ENCODE measurements around the gene FAM76B. TPM values are rescaled to one million over a fixed set of nuclear protein-coding genes. Genes with fewer than 3 reads are reported as not detected.
A peak's percentile ranks its signal among the peaks of the same experiment; 100 is the strongest.

FAM76B gene
- total and polyA plus RNA-seq, 9 of the 15 experiments (the other 6 are each of a cell fraction or from before 2014, with no cell fraction given) = 22.5 to 60.0 (median 35.0) TPM

DNA sequence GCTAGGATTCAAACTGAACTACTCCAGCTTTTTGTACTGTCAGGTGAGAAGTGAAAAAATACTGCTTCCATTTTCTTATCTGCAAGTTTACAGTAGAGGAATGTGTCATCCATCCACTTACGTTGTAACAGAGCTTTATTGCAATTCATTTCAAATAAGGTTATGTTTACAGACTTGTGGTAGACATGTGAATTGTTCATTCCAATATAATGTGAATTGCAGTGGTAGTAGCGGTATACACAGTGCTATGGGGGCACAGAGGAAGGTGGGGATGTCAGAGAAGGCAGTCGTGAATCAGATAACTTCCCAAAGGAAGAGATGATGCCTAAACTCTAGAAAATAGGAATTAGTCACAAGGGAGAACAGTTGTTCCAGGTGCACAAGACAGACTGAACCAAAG lies 43.2 kb upstream of the FAM76B start:
- Histone ChIP-seq H4K20me1 (replicated peaks; ENCODE audit: control insufficient read depth, insufficient read depth, low read length) (no peaks in the 10 kb centered on the region), H3K79me2 (ENCODE audit: control insufficient read depth, insufficient read depth, low read length) (no peaks in the 10 kb centered on the region), H3K4me1 (replicated peaks in 1 of 2; ENCODE audit: control insufficient read depth in 2 of 2, insufficient read depth in 2 of 2, low read length in 2 of 2) (no peaks in the 10 kb centered on the region), H3K9ac (ENCODE audit: insufficient read depth in 1 of 2, low read depth in 2 of 2, low read length in 2 of 2) (no peak overlapping the region), H2AFZ (ENCODE audit: low read depth, low read length) (no peak overlapping the region), H3K4me3 (no peak overlapping the region), H3K9me1 (ENCODE audit: control insufficient read depth, insufficient read depth, low read length) (no peaks in the 10 kb centered on the region), H3K27ac (ENCODE audit: extremely low read depth, low read depth, low read length) (no peak overlapping the region), H3K4me2 (ENCODE audit: insufficient read depth, low read length) (no peak overlapping the region), H3K36me3 (ENCODE audit: control insufficient read depth, insufficient read depth, low read length) (peaks cover 89% of the 10 kb centered on the region), H3K27me3 (ENCODE audit: control insufficient read depth in 2 of 2, insufficient read depth in 2 of 2, low read length in 2 of 2) (no peaks in the 10 kb centered on the region), H3K9me3 (replicated peaks; ENCODE audit: control insufficient read depth, insufficient read depth, low read depth, low read length) (no peaks in the 10 kb centered on the region)
- in situ Hi-C loops (cut with MboI) = no loop called here
- WGBS (ENCODE audit: insufficient coverage, low coverage, missing lambda C conversion rate) = 79% methylated on average over 3 of the region's 3 CpGs
- ATAC-seq (no peak), FAIRE-seq (no peak), DNase-seq (ENCODE audit: extremely low read depth in 1 of 4, low spot score in 3 of 4) (no peak)
- CTCF ChIA-PET (ENCODE audit: low intra/inter-chr PET ratio) = no interaction called here
- TF ChIP-seq CEBPG (CRISPR knock-in tag; IDR thresholded peaks at IDR 0.05) (no peak), CEBPG (tag; conservative IDR thresholded peaks at IDR 0.05 in 1 of 2, IDR thresholded peaks at IDR 0.05 in 1 of 2) (peak in 1 of 2 experiments; percentile 62; a peak in 1 of 4 replicates), MCM7 (IDR thresholded peaks at IDR 0.05) (no peak), KAT7 (CRISPR knock-in tag; IDR thresholded peaks at IDR 0.05; ENCODE audit: borderline replicate concordance) (no peak), SREBF1 (IDR thresholded peaks at IDR 0.05; ENCODE audit: borderline replicate concordance, low read depth, low read length) (no peak)
- intact Hi-C loops (cut with micrococcal nuclease) = no loop called here
- POLR2A ChIA-PET = interaction anchor here (0.5 to 0.6 kb wide), 2 partner anchors 13 to 26 kb away, joined by 3 read pairs; no protein-coding TSS in a partner anchor
- BruUV-seq (replicated peaks) = no TSS peak

DNA sequence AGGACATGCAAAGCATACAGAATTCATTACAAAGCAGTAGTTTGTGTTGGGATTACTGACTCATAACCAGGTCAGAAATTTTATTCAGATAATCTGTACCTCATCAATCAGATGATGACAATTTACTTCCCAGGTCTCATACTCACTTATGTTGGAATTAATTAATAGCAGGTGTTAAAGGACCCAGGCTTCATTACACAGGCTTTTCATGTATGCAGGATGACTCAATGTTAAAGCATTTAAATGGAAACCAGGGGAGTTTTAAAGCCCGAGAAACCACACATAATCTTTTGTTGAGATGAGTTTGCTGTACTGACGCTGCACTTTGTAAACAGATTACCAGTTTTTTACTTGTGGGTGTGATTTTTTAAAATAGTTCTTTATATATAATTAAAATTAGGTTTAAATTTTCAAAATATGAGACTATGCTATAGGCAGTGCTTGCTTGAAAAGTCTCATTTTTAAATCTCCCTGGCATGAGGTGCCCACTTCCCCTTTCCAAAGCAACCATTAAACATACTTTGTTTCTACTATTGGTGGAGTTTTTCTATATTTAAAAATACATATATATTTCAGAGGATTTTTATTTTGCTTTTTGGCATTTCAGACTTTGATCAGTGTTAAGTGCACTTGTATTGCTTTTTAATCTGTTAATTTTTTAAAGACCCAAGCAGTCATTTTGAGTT lies 41.8 kb upstream of the FAM76B start:
- no peak for ATAC-seq
- 76% methylated on average over 2 of the region's 2 CpGs for WGBS (ENCODE audit: insufficient coverage, low coverage, missing lambda C conversion rate)
- no peak overlapping the region for H3K4me3 ChIP-seq
- POLR2A ChIA-PET = no interaction called here
- no peak overlapping the region for H2AFZ ChIP-seq (ENCODE audit: low read depth, low read length)
- no peak overlapping the region for H3K27ac ChIP-seq (ENCODE audit: extremely low read depth, low read depth, low read length)
- H3K9ac ChIP-seq (ENCODE audit: insufficient read depth in 1 of 2, low read depth in 2 of 2, low read length in 2 of 2) = no peak overlapping the region
- H3K9me3 ChIP-seq (replicated peaks; ENCODE audit: control insufficient read depth, insufficient read depth, low read depth, low read length) = no peaks in the 10 kb centered on the region
- no TSS peak for BruUV-seq (replicated peaks)
- CTCF ChIA-PET (ENCODE audit: low intra/inter-chr PET ratio) = no interaction called here
- H3K4me2 ChIP-seq (ENCODE audit: insufficient read depth, low read length) = no peak overlapping the region
- H3K27me3 ChIP-seq (ENCODE audit: control insufficient read depth in 2 of 2, insufficient read depth in 2 of 2, low read length in 2 of 2) = no peaks in the 10 kb centered on the region
- intact Hi-C loops (cut with micrococcal nuclease) = no loop called here
- no peaks in the 10 kb centered on the region for H4K20me1 ChIP-seq (replicated peaks; ENCODE audit: control insufficient read depth, insufficient read depth, low read length)
- DNase-seq (ENCODE audit: extremely low read depth in 1 of 4, low spot score in 3 of 4) = no peak
- H3K9me1 ChIP-seq (ENCODE audit: control insufficient read depth, insufficient read depth, low read length) = no peaks in the 10 kb centered on the region
- in situ Hi-C loops (cut with MboI) = no loop called here
- no peak for FAIRE-seq
- H3K79me2 ChIP-seq (ENCODE audit: control insufficient read depth, insufficient read depth, low read length) = no peaks in the 10 kb centered on the region
- peaks cover 84% of the 10 kb centered on the region for H3K36me3 ChIP-seq (ENCODE audit: control insufficient read depth, insufficient read depth, low read length)
- H3K4me1 ChIP-seq (replicated peaks in 1 of 2; ENCODE audit: control insufficient read depth in 2 of 2, insufficient read depth in 2 of 2, low read length in 2 of 2) = no peaks in the 10 kb centered on the region
- TF ChIP-seq SPI1 (IDR thresholded peaks at IDR 0.05; ENCODE audit: borderline replicate concordance, low read depth, low read length) = peak; percentile 47
- no peak for TF ChIP-seq TAF1 (IDR thresholded peaks at IDR 0.05; ENCODE audit: control insufficient read depth, extremely low read depth, insufficient read depth, low read length, severe bottlenecking)
- no peak for TF ChIP-seq SMARCC2 (IDR thresholded peaks at IDR 0.05; ENCODE audit: low read depth)

Measured in K562 (cell line).